Measurements from ENCODE around the gene TNFSF13.

- TF ChIP-seq POLR2A (IDR thresholded peaks at IDR 0.05) (no peak), CTCF (IDR thresholded peaks at IDR 0.05) (no peak)
These were observed 11.0 kb downstream of the TNFSF13 start for GRCh38 chr17:7569571-7569970.

Measured in uterus (tissue), 2 donors.